Fibroblast of lung (primary cell): Measurements from ENCODE around the gene IQSEC3. TPM values are rescaled to one million over a fixed set of nuclear protein-coding genes. Genes with fewer than 3 reads are reported as not detected.

ENCODE experiments used
- DNase-seq, 2 donors: peaks; one replicate each; pipeline versions ENCODE4 v3.0.0 to v3.0.0-alpha.2; 2010; ENCODE audit warnings: low read depth in 2 of 2
- H2AFZ ChIP-seq: 2 replicates; pipeline ENCODE4 v1.5.1; 2012; ENCODE audit warnings: low read length, control low read depth, inconsistent platforms
- H3K27ac ChIP-seq: 2 replicates; pipeline ENCODE4 v1.5.1; 2011; ENCODE audit warnings: low read length, control low read depth; ENCODE audit not compliant: insufficient read depth
- H3K27me3 ChIP-seq: 2 replicates; pipeline ENCODE4 v1.5.1; 2011; ENCODE audit warnings: mild to moderate bottlenecking, low read length; ENCODE audit not compliant: control insufficient read depth, insufficient read depth
- H3K36me3 ChIP-seq: 2 replicates; pipeline ENCODE4 v1.5.1; 2011; ENCODE audit warnings: low read length; ENCODE audit not compliant: control insufficient read depth, insufficient read depth
- H3K4me1 ChIP-seq: 2 replicates; pipeline ENCODE4 v1.5.1; 2011; ENCODE audit warnings: low read length; ENCODE audit not compliant: control insufficient read depth, insufficient read depth; ENCODE audit errors: extremely low read depth
- H3K4me2 ChIP-seq: 2 replicates; pipeline ENCODE4 v1.5.1; 2011; ENCODE audit warnings: low read length, control low read depth; ENCODE audit not compliant: insufficient read depth; ENCODE audit errors: extremely low read depth
- H3K4me3 ChIP-seq, 4 experiments: fragments of 200-600 bp in 1 of 4; sonication (generic) in 1 of 4; replicated peaks in 1 of 4; 2 replicates each; pipeline ENCODE4 v1.5.1; 2011 to 2016; ENCODE audit warnings: low read length in 4 of 4, low read depth in 3 of 4, mild to moderate bottlenecking in 3 of 4, control low read depth in 2 of 4, inconsistent platforms in 1 of 4, mixed read lengths in 1 of 4; ENCODE audit not compliant: insufficient read depth in 1 of 4; ENCODE audit errors: control extremely low read depth in 1 of 4
- H3K79me2 ChIP-seq: 2 replicates; pipeline ENCODE4 v1.5.1; 2012; ENCODE audit warnings: mild to moderate bottlenecking, low read length, inconsistent platforms; ENCODE audit not compliant: control insufficient read depth, insufficient read depth
- H3K9ac ChIP-seq: 2 replicates; pipeline ENCODE4 v1.5.1; 2011; ENCODE audit warnings: mild to moderate bottlenecking, low read length, control low read depth; ENCODE audit not compliant: insufficient read depth
- H3K9me3 ChIP-seq: 2 replicates; pipeline ENCODE4 v1.5.1; 2012; ENCODE audit warnings: low read depth, low read length; ENCODE audit not compliant: control insufficient read depth, insufficient read depth
- H4K20me1 ChIP-seq: 2 replicates; pipeline ENCODE4 v1.5.1; 2011; ENCODE audit warnings: low read length; ENCODE audit not compliant: control insufficient read depth, insufficient read depth; ENCODE audit errors: extremely low read depth
- EZH2 ChIP-seq: IDR thresholded peaks from 2 replicates; pipeline ENCODE4 v1.5.1; 2012; ENCODE audit warnings: low read length, control low read depth, mild to moderate bottlenecking; ENCODE audit errors: missing control alignments
- polyA plus RNA-seq, 2 donors: library from polyadenylated mRNA; depleted of rRNA in 1 of 2; stranded (reverse) in 1 of 2; unstranded in 1 of 2; fragments of >200 nt; gene quantifications; 2 replicates each; pipeline ENCODE4 v1.2.1, GENCODE V29; 2011 to 2012; ENCODE audit warnings: missing spikeins in 1 of 2
- total RNA-seq: library from RNA; depleted of rRNA; stranded (reverse); fragments of >200 nt; gene quantifications from 2 replicates; pipeline ENCODE4 v1.2.1, GENCODE V29; 2014
- TF ChIP-seq, protein P1 (sequence below), 2 donors: IDR thresholded peaks in 1 of 2; conservative IDR thresholded peaks in 1 of 2; 1 replicate in 1 of 2; 2 replicates in 1 of 2; pipeline ENCODE4 v1.5.1; 2011 to 2012; ENCODE audit warnings: low read length in 2 of 2, control low read depth in 1 of 2, inconsistent platforms in 1 of 2, low read depth in 1 of 2, mild to moderate bottlenecking in 1 of 2

Gene IQSEC3
- total and polyA plus RNA-seq, 2 donors (not counting 1 experiment from before 2014, with no cell fraction given) = 0.14 to 1.3 TPM

DNA sequence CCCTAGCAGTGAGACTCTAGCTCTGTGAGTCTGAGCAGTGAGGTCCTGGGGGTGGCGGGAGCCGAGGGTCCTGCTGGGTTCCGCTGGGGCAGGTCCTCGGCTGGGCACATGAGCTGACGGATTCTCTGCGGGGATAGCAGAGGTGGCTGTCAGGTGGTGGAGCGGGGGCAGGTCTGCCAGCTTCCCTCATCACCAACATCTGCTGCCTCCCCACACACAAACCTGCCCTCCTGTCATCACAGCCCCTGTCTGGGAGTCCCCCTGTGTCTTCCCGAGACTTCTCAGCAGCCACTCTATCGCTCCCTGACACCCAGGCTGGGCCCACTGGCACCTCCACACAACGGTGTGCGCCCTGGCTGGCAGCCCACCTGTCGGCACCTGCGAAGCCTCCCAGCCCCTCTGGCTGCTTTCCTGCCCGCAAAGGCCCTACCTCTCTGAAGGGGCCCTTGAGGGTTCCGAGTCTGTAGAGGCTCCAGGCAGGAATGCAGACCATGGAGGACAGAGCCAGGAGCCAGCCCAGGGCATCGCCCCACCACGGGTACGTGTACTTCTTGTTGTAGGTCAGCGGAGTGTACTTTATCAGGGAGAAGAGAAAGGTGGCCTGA lies 154.5 kb downstream of the IQSEC3 start:
- Histone ChIP-seq H3K36me3 (no peaks in the 10 kb centered on the region), H3K27ac (no peak overlapping the region), H4K20me1 (no peaks in the 10 kb centered on the region), H3K9ac (no peak overlapping the region), H3K9me3 (no peaks in the 10 kb centered on the region), H3K27me3 (peaks cover 6% of the 10 kb centered on the region), H3K4me2 (no peak overlapping the region), H2AFZ (no peak overlapping the region), H3K4me1 (no peaks in the 10 kb centered on the region), H3K4me3 (no peak overlapping the region), H3K79me2 (no peaks in the 10 kb centered on the region)
- TF ChIP-seq, protein P1, sequence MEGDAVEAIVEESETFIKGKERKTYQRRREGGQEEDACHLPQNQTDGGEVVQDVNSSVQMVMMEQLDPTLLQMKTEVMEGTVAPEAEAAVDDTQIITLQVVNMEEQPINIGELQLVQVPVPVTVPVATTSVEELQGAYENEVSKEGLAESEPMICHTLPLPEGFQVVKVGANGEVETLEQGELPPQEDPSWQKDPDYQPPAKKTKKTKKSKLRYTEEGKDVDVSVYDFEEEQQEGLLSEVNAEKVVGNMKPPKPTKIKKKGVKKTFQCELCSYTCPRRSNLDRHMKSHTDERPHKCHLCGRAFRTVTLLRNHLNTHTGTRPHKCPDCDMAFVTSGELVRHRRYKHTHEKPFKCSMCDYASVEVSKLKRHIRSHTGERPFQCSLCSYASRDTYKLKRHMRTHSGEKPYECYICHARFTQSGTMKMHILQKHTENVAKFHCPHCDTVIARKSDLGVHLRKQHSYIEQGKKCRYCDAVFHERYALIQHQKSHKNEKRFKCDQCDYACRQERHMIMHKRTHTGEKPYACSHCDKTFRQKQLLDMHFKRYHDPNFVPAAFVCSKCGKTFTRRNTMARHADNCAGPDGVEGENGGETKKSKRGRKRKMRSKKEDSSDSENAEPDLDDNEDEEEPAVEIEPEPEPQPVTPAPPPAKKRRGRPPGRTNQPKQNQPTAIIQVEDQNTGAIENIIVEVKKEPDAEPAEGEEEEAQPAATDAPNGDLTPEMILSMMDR (conservative IDR thresholded peaks at IDR 0.05 in 1 of 2, IDR thresholded peaks at IDR 0.05 in 1 of 2; ENCODE audit: low read depth in 1 of 2, low read length in 2 of 2) = no peak
- TF ChIP-seq EZH2 = no peak
- no peak for DNase-seq

DNA sequence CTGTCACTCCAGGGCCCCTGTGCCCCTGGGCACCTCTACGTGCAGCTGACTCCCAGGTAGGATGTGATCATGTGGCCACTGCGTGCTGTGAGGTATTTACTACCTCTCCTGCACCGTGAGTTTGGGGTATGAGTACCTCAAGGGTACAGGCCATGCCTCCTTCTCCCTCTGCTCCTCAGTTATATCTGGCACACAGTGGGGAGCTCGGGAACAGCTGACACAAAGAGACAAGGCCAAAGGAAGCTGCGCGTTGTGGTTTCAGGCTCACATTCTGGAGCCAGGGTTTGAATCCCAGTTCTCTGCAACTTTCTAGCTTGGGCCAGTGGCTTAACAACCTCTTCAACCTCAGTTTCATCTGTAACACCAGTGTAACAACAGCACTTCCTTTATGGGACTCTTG lies 155.2 kb downstream of the IQSEC3 start:
- Histone ChIP-seq H3K9me3 (no peaks in the 10 kb centered on the region), H3K4me2 (no peak overlapping the region), H3K36me3 (no peaks in the 10 kb centered on the region), H3K9ac (no peak overlapping the region), H3K27ac (no peak overlapping the region), H3K4me3 (no peak overlapping the region), H2AFZ (no peak overlapping the region), H3K27me3 (peaks cover 6% of the 10 kb centered on the region), H4K20me1 (no peaks in the 10 kb centered on the region), H3K79me2 (no peaks in the 10 kb centered on the region), H3K4me1 (no peaks in the 10 kb centered on the region)
- TF ChIP-seq, protein P1 (conservative IDR thresholded peaks at IDR 0.05 in 1 of 2, IDR thresholded peaks at IDR 0.05 in 1 of 2; ENCODE audit: low read depth in 1 of 2, low read length in 2 of 2) = no peak
- no peak for TF ChIP-seq EZH2
- no peak for DNase-seq

DNA sequence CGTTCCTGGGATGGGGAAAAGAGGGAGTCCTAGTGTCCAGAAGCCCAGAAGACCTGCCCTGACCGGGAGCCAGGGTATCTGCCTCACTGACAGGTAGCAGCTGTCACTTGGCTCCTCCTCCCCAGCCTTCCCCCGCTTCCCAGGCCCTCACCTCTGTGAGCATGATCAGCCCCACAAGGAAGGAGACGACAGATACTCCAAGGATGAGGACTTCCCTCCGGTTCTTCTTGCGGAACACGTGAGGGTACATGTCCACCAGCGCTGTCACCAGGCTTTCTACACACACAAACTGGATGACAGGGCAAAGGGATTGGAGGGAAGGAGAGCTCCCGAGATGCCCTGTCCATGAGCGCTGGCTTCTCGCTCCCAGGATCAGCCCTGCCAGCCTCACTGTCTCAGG lies 157.3 kb downstream of the IQSEC3 start:
- no peak overlapping the region for H3K27ac ChIP-seq
- no peak overlapping the region for H3K9ac ChIP-seq
- no peaks in the 10 kb centered on the region for H3K79me2 ChIP-seq
- H3K4me2 ChIP-seq = no peak overlapping the region
- H3K4me3 ChIP-seq = no peak overlapping the region
- H3K4me1 ChIP-seq = no peaks in the 10 kb centered on the region
- H3K27me3 ChIP-seq = peaks cover 12% of the 10 kb centered on the region
- no peaks in the 10 kb centered on the region for H3K36me3 ChIP-seq
- no peak for TF ChIP-seq EZH2
- TF ChIP-seq, protein P1 (conservative IDR thresholded peaks at IDR 0.05 in 1 of 2, IDR thresholded peaks at IDR 0.05 in 1 of 2; ENCODE audit: low read depth in 1 of 2, low read length in 2 of 2) = no peak
- H4K20me1 ChIP-seq = no peaks in the 10 kb centered on the region
- H3K9me3 ChIP-seq = no peaks in the 10 kb centered on the region
- no peak overlapping the region for H2AFZ ChIP-seq
- no peak for DNase-seq
